AG09319 (cell line): ENCODE results near the gene ZBTB16.

ENCODE experiments used
- DNase-seq: peaks from one replicate; pipeline ENCODE4 v3.0.0-alpha.2; 2010; ENCODE audit warnings: low read depth; ENCODE audit errors: extremely low read depth
- TF ChIP-seq, protein P1 (sequence below): IDR thresholded peaks from 2 replicates; pipeline ENCODE4 v1.5.1; 2011; ENCODE audit warnings: low read depth, mild to moderate bottlenecking, inconsistent platforms, low read length, moderate library complexity

Gene ZBTB16

DNA sequence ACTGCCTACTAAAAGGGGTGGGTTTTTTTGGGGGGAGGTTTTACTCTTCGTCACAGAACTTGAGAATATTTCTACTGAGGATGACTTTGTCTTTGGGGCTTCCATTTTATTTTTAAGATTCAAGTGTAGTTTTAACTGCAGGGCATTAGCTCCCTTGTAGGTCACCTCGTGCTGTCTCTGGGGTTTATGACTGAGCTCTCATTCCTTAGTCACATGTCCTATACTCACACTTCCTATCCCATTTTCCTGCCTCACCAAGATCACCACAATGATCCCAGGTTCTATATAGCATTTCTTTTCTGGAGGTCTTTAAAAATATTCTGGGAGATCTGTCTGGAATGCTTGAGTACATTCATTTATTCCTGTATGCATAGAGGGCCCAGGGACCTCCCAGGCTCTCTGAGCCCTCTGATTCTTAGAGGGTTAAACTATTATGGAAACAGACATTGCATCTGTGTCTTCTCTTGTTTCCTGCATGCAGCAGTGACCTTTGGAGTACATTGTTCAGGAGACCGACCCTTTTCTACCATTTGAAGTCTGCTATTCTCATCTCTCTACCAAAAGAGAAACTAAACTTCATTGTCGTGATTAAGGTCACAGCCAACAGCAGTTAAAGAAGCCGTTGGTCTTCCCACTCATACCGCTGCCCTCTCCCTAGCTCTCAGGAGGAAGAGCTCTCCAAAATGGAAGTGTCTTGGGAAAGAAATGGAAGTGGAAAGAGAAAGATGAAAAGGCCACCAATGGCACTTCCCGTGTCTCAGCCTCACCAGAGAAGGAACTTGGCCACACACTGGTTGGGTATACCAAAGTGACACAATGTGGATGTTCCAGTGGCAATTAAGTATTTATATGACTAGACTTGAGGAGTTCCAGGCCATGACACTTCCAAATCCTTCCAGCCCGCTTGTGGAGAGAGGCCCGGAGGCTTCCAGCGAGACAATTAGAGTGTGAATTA is 77.5 kb downstream of the ZBTB16 start:
- DNase-seq, result no peak
- TF ChIP-seq, protein P1, sequence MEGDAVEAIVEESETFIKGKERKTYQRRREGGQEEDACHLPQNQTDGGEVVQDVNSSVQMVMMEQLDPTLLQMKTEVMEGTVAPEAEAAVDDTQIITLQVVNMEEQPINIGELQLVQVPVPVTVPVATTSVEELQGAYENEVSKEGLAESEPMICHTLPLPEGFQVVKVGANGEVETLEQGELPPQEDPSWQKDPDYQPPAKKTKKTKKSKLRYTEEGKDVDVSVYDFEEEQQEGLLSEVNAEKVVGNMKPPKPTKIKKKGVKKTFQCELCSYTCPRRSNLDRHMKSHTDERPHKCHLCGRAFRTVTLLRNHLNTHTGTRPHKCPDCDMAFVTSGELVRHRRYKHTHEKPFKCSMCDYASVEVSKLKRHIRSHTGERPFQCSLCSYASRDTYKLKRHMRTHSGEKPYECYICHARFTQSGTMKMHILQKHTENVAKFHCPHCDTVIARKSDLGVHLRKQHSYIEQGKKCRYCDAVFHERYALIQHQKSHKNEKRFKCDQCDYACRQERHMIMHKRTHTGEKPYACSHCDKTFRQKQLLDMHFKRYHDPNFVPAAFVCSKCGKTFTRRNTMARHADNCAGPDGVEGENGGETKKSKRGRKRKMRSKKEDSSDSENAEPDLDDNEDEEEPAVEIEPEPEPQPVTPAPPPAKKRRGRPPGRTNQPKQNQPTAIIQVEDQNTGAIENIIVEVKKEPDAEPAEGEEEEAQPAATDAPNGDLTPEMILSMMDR, result no peak

DNA sequence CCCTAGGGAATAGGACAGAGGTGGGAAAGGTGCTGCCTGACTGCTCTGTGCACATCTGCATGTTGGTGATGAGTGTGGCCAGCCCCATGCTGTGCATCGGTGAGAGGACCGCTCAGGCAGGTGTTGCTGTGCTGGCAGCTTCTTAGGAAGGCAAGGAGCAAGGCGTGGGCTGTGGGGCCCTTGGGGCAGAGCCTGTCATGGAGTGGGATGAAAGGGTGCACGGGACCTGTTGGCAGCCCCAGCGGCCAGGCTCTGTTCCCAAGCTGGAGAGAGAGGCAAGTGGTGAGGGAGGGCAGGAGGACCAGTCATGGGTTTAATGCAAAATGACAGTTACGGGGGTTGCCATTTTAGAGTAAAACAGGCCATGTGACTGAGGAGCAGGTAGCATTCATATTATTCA is 78.3 kb downstream of the ZBTB16 start:
- no peak for DNase-seq
- TF ChIP-seq, protein P1, result no peak

DNA sequence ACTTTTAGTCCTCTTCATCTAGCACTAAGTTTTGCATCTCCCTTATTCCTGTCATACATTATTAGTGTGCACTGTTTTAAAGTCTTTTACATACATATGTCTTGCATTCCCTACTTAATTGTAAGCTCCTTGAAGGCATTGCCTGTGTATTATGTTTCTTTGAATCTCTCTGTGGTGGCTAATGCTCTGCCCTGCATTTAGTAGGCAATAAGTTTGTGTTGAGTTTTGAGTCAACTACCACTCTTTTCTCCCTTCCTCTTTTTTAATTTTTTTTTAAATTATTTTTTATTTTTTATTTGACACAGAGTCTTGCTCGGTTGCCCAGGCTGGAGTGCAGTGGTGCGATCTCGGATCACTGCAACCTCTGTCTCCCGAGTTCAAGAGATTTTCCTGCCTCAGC is 78.9 kb downstream of the ZBTB16 start:
- DNase-seq, result no peak
- TF ChIP-seq, protein P1, result no peak

GRCh38 chr11:114140826-114141225 is 81.3 kb downstream of the ZBTB16 start:
- TF ChIP-seq, protein P1, result no peak
- no peak for DNase-seq

- TF ChIP-seq, protein P1, result no peak
- no peak for DNase-seq
Observed at GRCh38 chr11:114141863-114142580, 82.5 kb downstream of the ZBTB16 start.

DNA sequence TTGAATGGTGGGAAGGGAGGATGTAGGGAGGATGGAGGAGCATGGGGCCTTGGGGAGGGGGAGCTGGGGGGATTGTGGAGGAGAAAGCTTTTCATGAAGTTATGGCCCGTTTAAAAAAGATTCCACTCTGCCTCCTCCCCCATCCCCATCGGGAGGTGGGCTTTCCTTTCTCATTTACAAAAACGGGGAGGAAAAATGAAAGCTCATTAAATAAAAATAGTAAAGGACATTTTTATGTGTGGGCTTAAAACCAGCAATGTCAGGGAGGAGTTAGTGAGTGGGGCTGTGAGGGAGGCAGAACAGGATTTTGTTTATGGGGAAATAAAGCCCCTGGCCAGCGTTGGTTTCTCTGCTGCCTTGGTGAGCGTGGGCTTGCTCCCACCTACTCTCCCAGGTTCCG is 83.2 kb downstream of the ZBTB16 start:
- TF ChIP-seq, protein P1, result no peak
- no peak for DNase-seq
